ENCODE results near the gene GATAD2B. TPM values are rescaled to one million over a fixed set of nuclear protein-coding genes. Genes with fewer than 3 reads are reported as not detected.

Gene GATAD2B
- total RNA-seq, result 30.1 TPM
- long read RNA-seq, partial matches to known transcripts, result 1 of 5 reads
- long read RNA-seq, other reads (novel, unspliced or antisense), result 4 of 5 reads

DNA sequence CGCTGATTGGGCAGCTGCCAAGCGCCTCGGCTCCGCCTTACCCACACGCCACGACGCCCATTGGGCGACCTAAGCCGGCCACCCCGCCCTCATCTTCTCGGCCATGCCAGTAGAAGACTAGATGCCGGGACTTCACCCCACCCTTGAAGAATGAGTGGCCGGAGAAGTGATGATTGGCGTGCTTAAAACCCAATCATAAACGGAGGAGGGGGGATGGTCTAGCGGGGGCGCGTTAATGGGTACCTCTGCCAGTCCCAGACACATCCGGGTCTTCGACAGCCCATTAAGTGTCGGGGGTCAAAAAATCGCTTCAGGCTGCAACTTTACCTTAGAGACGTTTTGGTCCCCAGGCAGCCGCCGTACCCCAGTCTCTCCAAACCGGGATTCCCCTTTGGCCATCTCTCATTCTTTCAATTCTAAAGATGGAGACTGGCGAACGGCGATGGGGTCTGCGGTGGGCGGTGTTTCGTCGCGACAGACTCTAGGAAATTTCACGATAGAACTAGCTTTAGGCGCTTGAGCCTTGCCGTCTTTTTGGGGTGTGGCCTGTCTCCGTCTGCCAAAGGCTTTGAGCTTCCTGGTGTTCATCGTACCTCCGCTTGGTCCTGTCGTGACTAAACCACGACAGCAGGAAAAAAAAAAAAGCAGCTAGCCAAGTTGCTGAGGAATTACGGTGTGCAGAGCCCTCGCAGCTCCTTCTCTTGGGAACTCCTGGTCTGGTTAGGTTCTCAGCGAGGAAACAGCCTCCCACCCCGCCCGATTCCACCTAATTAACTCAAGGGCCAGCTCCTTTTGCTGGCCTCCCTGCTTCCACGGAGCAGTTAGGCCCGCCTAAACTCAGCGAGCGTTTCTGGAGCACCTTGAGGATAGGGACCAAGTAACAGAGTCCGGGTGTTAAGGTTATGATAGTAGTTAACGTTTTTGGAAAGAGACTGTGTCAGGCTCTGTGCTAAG is at the start of gene GATAD2B:
GATAD2B (minus strand) TSS at position 1 of the 954 bp plus-strand sequence. CDS start 94,625 bp downstream, outside the sequence.
- peak; percentile 100 for DNase-seq

GRCh38 chr1:153970346-153970745 is 47.6 kb upstream of the GATAD2B start:
- intact Hi-C loops (cut with DNase I), result no loop called here
- DNase-seq (no peak), ATAC-seq (ENCODE audit: poor library complexity) (no peak)

More for the DNA sequence above, at the start of gene GATAD2B:
- intact Hi-C loops (cut with DNase I), result no loop called here
- peak; percentile 98 for ATAC-seq (ENCODE audit: poor library complexity)

DNA sequence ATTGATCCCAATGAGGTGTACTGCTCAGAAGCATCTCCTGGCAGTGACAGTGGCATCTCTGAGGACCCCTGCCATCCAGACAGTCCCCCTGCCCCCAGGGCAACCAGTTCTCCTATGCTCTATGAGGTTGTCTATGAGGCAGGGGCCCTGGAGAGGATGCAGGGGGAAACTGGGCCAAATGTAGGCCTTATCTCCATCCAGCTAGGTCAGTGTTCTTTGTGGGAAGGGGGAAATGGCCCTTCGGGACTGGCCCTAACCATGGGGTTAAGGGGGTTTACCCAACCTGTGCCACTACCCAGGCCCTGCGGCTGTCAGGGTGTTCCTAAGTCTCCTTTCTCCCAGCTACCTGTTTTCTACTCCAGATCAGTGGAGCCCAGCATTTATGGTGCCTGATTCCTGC is 46.2 kb upstream of the GATAD2B start:
- intact Hi-C loops (cut with DNase I), result no loop called here
- ATAC-seq (ENCODE audit: poor library complexity) (no peak), DNase-seq (no peak)

DNA sequence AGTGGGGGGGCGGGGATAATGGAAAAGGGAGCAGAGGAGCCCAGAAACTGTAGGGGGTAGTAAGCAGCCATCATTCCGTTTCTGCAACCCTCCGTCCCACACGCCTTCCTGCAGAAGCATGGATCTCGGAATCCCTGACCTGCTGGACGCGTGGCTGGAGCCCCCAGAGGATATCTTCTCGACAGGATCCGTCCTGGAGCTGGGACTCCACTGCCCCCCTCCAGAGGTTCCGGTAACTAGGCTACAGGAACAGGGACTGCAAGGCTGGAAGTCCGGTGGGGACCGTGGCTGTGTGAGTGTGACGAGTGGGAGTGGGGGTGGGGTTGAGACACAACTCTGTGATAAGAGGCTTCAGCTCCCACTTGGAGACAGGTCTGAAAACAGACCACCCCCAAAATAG is 45.6 kb upstream of the GATAD2B start:
- intact Hi-C loops (cut with DNase I), result no loop called here
- ATAC-seq (ENCODE audit: poor library complexity) (no peak), DNase-seq (no peak)

DNA sequence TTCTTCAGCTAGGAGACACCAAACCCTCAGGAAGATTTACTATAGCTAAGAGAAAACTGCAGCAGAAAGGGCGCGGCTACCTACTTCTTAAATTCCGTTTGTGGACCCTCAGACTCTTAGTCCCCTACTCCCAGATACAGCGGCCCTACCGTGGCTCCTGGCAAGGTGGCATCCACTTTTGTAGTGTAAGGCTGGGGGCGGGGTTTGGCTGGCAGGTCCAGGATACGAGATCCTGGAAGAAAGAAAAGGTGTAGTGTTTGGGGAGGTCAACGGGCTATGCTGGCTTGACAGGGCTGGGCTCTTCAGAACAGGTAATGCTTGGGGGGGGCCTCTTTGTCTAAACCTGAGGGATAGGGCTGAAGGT is 45.2 kb upstream of the GATAD2B start:
- no peak for ATAC-seq (ENCODE audit: poor library complexity)
- no peak for DNase-seq
- intact Hi-C loops (cut with DNase I), result no loop called here

- ATAC-seq (ENCODE audit: poor library complexity) (peak; percentile 87), DNase-seq (peak; percentile 94)
- intact Hi-C loops (cut with DNase I), result no loop called here
Observed at GRCh38 chr1:153967107-153967999, 44.6 kb upstream of the GATAD2B start, which contains the start of gene CREB3L4. TSS of gene CREB3L4 (plus strand) at chr1:153967902. CDS start at chr1:153968526, 624 bp downstream.

DNA sequence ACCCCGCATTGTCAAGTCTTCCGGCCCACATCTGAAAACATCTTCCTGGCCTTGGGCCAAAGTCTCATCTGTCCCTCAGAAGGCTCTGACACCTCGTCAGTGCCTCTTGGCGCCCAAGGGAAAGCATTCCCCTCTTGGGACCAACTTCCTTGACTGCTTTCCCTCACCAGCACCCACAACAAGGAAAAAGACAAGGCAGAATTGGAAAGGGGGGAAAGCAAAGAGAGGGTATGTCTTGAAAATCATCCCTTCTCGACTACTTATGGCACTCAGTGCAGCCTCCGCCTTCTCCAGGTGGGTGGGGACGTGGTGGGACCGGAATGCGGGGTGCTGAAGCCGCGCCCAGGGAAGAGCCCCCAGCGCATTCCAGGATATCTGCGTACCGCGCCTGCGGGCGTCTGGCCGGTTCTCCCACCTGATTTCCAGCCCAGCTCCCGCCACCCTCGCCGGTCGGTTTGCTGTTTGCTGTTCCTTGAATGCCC is 41.1 kb upstream of the GATAD2B start:
- ATAC-seq (ENCODE audit: poor library complexity), result no peak
- intact Hi-C loops (cut with DNase I), result no loop called here
- DNase-seq, result peak; percentile 60

DNA sequence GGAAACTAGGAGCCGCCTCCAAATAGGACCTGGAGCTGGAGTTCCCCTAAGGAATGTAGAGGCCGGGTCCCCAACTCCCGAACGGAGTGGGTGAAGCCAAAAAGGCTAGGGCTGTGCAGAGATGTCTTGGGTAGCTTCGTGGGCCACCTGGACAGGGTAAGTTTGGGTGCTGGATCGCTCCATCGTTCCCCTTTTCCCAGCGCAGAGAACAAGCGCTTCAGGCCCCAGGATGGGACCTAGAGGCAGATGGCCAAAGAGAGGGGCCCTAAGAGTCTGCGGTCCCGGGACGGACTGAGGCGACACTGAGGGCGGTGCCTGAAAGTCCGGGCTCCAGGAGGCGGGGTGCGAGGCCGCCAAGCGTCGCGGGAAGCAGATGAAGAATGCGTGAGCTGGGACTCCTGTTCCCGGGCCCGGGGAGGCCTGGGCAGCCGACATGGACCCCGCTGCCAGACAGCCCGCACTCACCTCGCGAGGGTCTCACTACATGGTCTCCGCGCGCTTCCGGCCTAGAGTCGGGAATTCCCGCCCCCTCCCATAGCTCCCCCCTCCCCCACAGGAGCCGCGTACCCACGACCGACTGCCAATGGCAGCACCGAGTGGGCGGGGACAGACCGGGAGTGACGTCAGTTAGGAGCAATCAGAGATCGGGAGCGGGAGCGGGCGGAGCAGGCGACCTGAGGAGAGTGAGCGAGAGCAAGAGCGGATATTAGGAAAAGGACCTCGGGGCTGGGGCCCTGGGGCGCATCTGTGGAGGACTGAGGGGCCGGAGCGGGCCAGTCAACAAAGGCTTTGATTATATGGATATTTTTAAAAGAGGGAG is 40.5 kb upstream of the GATAD2B start, which contains the start of gene SLC39A1:
SLC39A1 (minus strand) TSS at position 508 of the 820 bp plus-strand sequence. CDS start 822 bp downstream, outside the sequence.
- ATAC-seq (ENCODE audit: poor library complexity) (peak; percentile 84), DNase-seq (peak; percentile 99)
- intact Hi-C loops (cut with DNase I), result no loop called here

- ATAC-seq (ENCODE audit: poor library complexity), result no peak
- DNase-seq, result no peak
- intact Hi-C loops (cut with DNase I), result no loop called here
Observed at GRCh38 chr1:153962088-153963029, 39.6 kb upstream of the GATAD2B start.

- DNase-seq (no peak), ATAC-seq (ENCODE audit: poor library complexity) (no peak)
- intact Hi-C loops (cut with DNase I), result no loop called here
Observed at GRCh38 chr1:153961421-153961820, 38.6 kb upstream of the GATAD2B start.

- DNase-seq (no peak), ATAC-seq (ENCODE audit: poor library complexity) (no peak)
- intact Hi-C loops (cut with DNase I), result no loop called here
Observed at GRCh38 chr1:153960206-153960605, 37.4 kb upstream of the GATAD2B start.

GRCh38 chr1:153959454-153959853 is 36.7 kb upstream of the GATAD2B start:
- ATAC-seq (ENCODE audit: poor library complexity) (no peak), DNase-seq (no peak)
- intact Hi-C loops (cut with DNase I), result no loop called here

DNA sequence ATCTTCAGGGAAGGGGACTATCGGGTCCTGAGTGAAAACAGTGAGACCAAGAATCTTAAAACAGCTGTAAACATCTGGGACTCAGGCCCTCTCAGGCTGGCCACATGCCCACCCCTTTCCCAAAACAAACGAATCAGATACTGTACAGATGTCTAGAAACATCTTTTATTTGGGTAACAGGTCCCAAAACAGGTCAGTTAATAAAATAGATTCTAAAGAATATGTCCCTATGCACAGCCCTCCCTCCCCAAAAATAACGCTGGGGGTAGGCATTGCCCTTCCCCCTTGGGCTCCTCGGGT is 36.1 kb upstream of the GATAD2B start:
- ATAC-seq (ENCODE audit: poor library complexity) (no peak), DNase-seq (no peak)
- intact Hi-C loops (cut with DNase I), result no loop called here

GRCh38 chr1:153958111-153958960 is 35.6 kb upstream of the GATAD2B start, which contains the start of gene CRTC2:
TSS of gene CRTC2 (minus strand) at chr1:153958612. CDS start at chr1:153958497, 115 bp downstream.
- DNase-seq, result peak; percentile 100
- intact Hi-C loops (cut with DNase I), result no loop called here
- ATAC-seq (ENCODE audit: poor library complexity), result peak; percentile 90

GRCh38 chr1:153957744-153958110 is 35.0 kb upstream of the GATAD2B start:
- intact Hi-C loops (cut with DNase I), result no loop called here
- ATAC-seq (ENCODE audit: poor library complexity) (peak; percentile 0), DNase-seq (no peak)

DNA sequence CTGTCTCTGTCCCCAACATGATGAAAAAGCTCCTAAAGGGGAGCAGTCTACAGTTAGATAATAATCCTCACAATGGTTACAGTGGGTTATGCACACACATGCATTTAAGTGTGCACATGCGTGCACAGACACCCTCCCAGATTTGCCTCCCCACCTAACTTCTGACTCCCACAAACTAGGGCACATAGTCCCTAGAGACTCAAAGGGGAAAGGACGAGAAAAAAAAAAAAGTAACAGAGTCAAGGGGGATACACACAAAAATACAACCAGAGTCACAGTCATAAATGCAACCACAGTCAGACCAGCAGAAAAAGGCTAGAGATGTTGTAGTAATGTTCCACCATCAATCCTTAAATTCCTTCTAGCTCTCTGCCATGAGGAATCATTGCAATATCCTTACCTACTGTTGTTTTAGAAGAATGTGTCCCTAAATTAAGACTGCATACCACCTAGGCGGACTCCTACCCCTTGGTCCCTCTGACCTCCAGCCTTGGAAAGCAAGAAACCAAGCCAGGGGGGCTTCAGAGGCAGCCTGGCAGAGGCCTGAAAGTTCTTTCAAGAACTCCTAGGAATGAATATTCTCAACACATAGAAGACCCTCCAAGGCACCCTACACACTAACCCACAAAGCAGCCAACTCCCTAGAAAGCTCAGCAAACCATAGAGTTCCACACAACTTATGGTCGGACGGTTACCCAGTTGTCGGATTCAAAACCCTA is 34.4 kb upstream of the GATAD2B start:
- DNase-seq (no peak), ATAC-seq (ENCODE audit: poor library complexity) (no peak)
- intact Hi-C loops (cut with DNase I), result no loop called here

Measured in Right ventricle myocardium superior (tissue), 1 donor.